ENCODE data around the gene SYNE4. TPM values are rescaled to one million over a fixed set of nuclear protein-coding genes. Genes with fewer than 3 reads are reported as not detected.
A peak's percentile ranks its signal among the peaks of the same experiment; 100 is the strongest.

SYNE4 gene
- total and polyA plus RNA-seq, 2 of the 13 experiments (the other 11 are each of a cell fraction or from before 2014, with no cell fraction given), result 13.7 to 23.0 TPM

DNA sequence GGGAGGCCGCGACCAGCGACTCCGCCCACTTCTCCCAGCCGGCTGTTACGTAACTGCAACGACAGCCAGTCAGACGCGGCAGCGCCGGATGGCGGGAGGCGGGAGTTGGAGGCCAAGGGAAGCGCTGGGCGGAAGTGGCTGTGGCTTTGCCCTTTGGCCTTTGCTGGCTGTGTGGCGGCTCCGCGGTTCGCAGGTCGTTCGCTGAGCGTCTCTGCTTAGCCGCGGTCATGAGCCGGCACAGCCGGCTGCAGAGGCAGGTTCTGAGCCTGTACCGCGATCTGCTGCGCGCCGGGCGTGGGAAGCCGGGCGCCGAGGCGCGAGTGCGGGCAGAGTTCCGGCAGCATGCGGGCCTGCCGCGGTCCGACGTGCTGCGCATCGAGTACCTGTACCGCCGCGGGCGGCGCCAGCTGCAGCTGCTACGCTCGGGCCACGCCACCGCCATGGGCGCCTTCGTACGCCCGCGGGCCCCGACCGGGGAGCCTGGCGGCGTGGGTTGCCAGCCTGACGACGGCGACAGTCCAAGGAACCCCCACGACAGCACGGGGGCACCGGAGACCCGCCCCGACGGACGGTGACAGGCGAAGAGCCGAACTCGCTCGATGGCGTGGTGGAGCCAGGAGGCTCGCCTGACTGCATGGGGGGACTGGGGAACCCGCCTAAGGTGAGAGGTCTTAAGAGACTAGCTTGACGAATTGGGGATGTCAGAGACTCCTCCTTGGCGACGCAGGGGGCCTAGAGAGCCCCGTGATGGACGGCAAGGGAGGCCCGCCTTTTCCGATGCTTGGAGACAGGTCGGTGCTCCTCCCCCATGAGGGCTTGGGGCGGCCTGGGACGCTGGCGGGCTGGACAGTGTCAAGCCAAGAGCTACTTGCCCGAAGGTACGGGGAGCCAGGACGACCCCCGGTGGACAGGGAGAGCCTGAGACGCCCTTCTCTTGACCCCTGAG is 13.3 kb downstream of the SYNE4 start, which contains the start of gene SDHAF1 (continued):
- TF ChIP-seq ZNF678 (CRISPR knock-in tag; IDR thresholded peaks at IDR 0.05), result no peak
- TF ChIP-seq BRCA1 (CRISPR knock-in tag; IDR thresholded peaks at IDR 0.05), result no peak
- TF ChIP-seq IKZF4 (CRISPR knock-in tag; IDR thresholded peaks at IDR 0.05; ENCODE audit: borderline replicate concordance, low read depth, not compliant biosample characterization), result no peak
- no peak for TF ChIP-seq RFXAP (CRISPR knock-in tag; IDR thresholded peaks at IDR 0.05; ENCODE audit: borderline replicate concordance)
- TF ChIP-seq, protein P1, sequence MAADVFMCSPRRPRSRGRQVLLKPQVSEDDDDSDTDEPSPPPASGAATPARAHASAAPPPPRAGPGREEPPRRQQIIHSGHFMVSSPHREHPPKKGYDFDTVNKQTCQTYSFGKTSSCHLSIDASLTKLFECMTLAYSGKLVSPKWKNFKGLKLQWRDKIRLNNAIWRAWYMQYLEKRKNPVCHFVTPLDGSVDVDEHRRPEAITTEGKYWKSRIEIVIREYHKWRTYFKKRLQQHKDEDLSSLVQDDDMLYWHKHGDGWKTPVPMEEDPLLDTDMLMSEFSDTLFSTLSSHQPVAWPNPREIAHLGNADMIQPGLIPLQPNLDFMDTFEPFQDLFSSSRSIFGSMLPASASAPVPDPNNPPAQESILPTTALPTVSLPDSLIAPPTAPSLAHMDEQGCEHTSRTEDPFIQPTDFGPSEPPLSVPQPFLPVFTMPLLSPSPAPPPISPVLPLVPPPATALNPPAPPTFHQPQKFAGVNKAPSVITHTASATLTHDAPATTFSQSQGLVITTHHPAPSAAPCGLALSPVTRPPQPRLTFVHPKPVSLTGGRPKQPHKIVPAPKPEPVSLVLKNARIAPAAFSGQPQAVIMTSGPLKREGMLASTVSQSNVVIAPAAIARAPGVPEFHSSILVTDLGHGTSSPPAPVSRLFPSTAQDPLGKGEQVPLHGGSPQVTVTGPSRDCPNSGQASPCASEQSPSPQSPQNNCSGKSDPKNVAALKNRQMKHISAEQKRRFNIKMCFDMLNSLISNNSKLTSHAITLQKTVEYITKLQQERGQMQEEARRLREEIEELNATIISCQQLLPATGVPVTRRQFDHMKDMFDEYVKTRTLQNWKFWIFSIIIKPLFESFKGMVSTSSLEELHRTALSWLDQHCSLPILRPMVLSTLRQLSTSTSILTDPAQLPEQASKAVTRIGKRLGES (CRISPR knock-in tag; IDR thresholded peaks at IDR 0.05; ENCODE audit: borderline replicate concordance), result no peak
- TF ChIP-seq, protein P2, sequence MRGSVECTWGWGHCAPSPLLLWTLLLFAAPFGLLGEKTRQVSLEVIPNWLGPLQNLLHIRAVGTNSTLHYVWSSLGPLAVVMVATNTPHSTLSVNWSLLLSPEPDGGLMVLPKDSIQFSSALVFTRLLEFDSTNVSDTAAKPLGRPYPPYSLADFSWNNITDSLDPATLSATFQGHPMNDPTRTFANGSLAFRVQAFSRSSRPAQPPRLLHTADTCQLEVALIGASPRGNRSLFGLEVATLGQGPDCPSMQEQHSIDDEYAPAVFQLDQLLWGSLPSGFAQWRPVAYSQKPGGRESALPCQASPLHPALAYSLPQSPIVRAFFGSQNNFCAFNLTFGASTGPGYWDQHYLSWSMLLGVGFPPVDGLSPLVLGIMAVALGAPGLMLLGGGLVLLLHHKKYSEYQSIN (CRISPR knock-in tag; IDR thresholded peaks at IDR 0.05; ENCODE audit: borderline replicate concordance), result no peak
- no peak for TF ChIP-seq ZNF20 (CRISPR knock-in tag; IDR thresholded peaks at IDR 0.05)
- TF ChIP-seq GTF2F1 (IDR thresholded peaks at IDR 0.05; ENCODE audit: low read length), result no peak; the same call in 1 of the 2 replicates
- TF ChIP-seq ZNF513 (CRISPR knock-in tag; conservative IDR thresholded peaks at IDR 0.05), result no peak
- TF ChIP-seq ZNF550 (CRISPR knock-in tag; IDR thresholded peaks at IDR 0.05; ENCODE audit: borderline replicate concordance), result no peak
- peak; percentile 86 for TF ChIP-seq GATAD1 (CRISPR knock-in tag; IDR thresholded peaks at IDR 0.05)
- no peak for TF ChIP-seq PRPF4 (IDR thresholded peaks at IDR 0.05; ENCODE audit: low read depth, low read length, poor library complexity, severe bottlenecking)
- peak; percentile 35; the same call in 1 of the 2 replicates for TF ChIP-seq ZNF891 (CRISPR knock-in tag; IDR thresholded peaks at IDR 0.05)
- TF ChIP-seq RBM39 (IDR thresholded peaks at IDR 0.05; ENCODE audit: low read depth, low read length, poor library complexity, severe bottlenecking), result peak; percentile 57
- TF ChIP-seq PRDM4 (CRISPR knock-in tag; IDR thresholded peaks at IDR 0.05; ENCODE audit: borderline replicate concordance), result no peak
- peak; percentile 85 for TF ChIP-seq PHF20 (CRISPR knock-in tag; IDR thresholded peaks at IDR 0.05)
- TF ChIP-seq AGO1 (IDR thresholded peaks at IDR 0.05; ENCODE audit: low read depth, low read length, poor library complexity, severe bottlenecking), result no peak

All from HepG2 (cell line).